HG02870 (cell line): ENCODE results near the gene ST3GAL3.

ENCODE experiments used
- ATAC-seq: cut with Tn5 transposase; IDR thresholded peaks from one replicate; pipeline ENCODE4 v1.9.1; 2021; ENCODE audit warnings: mild to moderate bottlenecking, moderate library complexity; ENCODE audit not compliant: unreplicated experiment

The ST3GAL3 gene

DNA sequence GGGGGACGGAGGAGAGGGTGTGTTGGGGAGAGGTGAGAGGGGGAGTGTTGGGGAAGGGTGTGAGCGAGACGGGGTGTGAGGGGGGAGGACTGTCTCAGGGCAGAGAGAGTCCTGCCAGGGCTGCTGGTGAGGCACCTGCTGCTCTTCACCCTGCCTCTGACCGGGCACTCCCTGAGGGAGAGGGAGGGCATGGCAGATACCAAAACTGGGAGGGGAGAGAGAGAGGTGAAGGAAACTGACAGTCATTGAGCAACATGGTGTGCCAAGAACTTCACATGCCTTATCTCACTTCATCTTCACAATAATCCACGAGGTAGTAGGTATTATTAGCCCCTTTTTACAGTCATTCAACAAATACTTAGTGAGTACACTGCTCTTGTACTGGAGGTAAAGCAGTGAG, 164.9 kb downstream of the ST3GAL3 start:
- no peak for ATAC-seq

DNA sequence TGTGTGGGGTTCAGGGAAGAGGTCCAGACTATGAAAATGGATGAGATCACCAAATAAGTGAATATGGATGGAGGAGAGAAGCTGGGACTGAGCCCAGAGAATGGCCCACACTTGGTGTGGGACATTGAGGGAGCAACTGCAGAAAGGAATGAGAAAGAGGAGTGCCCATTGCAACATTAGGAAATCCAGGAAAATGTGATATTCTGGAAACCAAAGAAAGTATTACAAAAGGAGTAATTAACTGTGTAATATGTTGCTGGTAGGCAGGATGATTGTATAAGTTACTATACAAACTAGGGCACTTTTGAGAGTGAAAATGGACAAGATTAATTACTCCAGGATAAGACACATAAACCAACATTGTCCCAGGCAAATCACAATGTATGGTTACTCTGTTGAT, 166.5 kb downstream of the ST3GAL3 start:
- ATAC-seq = no peak

- no peak for ATAC-seq
These were observed 167.4 kb downstream of the ST3GAL3 start for GRCh38 chr1:43874716-43875115.

GRCh38 chr1:43875331-43875730, 168.0 kb downstream of the ST3GAL3 start:
- no peak for ATAC-seq

DNA sequence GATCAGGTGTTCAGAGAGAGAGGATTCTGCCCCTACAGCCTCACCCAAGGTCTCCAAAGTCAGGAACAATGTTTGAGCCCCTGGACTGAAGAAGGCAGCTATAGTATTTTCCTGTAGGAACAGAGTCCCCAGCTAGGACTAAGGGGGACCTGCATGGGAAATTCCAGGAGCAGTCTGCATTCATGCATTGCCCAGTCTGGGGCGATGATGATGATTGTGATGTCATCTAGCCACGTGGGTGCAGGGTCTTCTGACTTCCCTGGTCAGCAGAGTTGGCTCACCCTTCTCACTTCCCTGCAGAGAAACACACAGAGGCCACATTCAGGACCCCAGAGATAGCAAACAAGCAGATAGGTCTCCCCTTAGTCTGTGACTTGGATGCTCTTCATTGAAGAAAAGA, 169.8 kb downstream of the ST3GAL3 start:
- no peak for ATAC-seq

- ATAC-seq = no peak
These were observed 171.1 kb downstream of the ST3GAL3 start for GRCh38 chr1:43878440-43878839.

GRCh38 chr1:43878854-43879253, 171.5 kb downstream of the ST3GAL3 start:
- ATAC-seq = no peak

DNA sequence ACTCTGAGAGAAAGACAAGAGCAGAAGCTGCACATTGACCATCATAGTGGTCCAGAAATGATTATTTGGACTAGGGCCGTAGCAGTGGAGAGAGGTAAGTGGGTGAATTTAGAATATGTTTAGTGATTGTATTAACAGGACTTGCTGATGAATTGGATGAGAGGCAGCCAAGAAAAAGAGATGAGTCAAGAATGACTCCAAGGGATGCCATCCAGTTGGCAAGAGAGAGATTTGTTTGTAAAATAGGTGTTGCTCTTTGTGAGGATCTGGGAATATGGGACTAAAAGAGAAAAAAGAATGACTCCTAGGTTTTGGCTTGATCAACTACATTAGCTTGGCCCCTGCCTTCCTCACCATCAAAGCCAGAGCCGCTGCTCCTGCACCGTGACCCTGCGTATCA, 172.1 kb downstream of the ST3GAL3 start:
- no peak for ATAC-seq

GRCh38 chr1:43879996-43880395, 172.7 kb downstream of the ST3GAL3 start:
- no peak for ATAC-seq

DNA sequence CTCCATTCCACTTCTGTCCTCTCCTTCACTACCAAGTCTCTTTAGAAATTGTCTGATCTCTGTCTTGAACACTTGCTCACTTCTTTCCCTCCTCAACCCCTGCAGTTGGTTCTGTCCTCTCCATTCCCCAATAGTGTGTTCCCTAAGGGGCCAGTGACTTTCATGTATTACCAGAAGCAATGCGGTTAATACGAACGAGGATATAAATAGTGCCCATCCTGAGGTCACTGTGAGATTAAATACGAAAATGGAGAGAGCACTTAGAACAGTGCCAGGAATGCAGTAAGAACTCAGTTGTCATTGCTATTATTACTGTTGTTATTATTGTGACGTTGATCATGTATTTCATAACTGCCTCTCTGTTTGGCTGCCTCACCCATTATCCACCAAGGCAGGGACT, 173.3 kb downstream of the ST3GAL3 start:
- ATAC-seq = no peak

GRCh38 chr1:43881415-43881814, 174.1 kb downstream of the ST3GAL3 start:
- ATAC-seq = no peak

GRCh38 chr1:43882763-43883162, 175.4 kb downstream of the ST3GAL3 start:
- no peak for ATAC-seq

GRCh38 chr1:43883321-43883720, 176.0 kb downstream of the ST3GAL3 start:
- no peak for ATAC-seq

- ATAC-seq = no peak
These were observed 178.0 kb downstream of the ST3GAL3 start for GRCh38 chr1:43885279-43885801.

DNA sequence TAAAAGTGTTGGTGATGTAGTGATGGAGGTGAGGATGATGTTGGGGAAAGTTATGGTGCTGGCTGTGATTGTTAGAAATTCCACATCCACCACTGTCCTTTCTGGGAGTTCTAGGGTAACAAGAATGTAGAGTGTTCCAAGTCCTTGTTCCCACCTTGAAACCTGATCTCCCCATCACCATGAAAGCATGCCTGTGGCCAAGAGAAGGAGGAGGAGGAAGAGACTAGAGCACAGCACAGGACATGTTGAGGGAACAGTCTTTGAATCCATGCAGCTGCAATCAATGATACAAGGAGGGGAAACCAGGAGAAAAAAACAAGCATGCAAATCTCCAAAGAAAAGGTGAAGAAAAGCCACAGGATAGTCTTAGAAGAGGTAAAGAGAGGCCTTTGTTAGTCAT, 180.4 kb downstream of the ST3GAL3 start:
- no peak for ATAC-seq

- no peak for ATAC-seq
These were observed 183.5 kb downstream of the ST3GAL3 start for GRCh38 chr1:43890815-43891214.

DNA sequence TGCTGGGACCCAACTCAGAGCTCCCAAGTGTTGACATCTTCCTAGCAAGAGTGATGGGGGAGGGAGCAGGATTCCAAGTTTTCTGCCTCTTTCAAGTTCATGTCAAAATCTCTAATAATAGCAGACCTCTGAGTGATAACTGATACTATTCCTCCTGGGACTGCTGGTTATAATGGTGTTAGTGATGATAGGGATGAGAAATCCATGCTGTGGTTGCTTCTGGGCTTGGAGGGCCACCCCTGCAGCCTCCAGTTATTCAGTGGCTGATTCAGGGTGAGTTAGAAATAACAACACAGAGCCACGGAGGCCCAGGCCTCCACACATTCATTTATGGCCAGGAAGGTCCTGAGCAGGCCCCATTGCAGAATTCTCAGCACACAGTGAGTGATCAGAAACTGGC, 185.7 kb downstream of the ST3GAL3 start:
- no peak for ATAC-seq

DNA sequence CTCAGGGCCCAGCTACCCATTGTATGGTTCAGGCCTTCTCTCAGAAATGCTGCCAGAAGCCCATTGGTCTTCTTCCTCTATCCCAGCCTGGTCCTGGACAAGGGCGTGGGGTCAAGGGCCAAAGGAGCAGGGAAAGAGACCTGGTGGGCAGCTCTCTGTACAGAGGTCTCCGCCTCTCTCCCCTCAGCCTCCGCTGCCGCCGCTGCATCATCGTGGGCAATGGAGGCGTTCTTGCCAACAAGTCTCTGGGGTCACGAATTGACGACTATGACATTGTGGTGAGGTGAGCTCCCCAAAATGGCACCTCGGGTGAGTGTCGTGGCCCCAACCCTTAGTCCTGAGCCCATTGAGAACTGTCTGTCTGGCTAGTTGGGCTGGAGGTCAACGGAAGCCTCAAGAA, 191.6 kb downstream of the ST3GAL3 start:
- no peak for ATAC-seq

DNA sequence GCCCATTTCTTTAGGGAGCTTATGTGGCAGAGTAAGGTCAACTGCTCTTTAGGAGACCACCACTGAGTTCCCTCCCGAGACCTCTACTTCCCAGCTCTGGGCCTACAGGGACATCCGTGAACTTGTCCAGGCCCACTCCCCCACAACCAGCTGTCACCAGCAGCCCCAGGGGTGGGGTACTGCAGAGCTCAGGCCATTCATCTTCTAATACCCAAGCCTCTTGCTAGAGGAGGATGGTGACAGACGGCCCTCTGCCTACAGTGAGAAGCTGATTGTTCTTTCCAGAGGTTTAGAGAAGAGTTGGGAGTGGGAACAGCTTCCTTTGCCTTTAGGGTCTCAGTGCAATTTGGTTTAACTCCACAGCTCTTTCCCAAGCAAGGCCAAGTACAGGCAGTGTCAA, 193.1 kb downstream of the ST3GAL3 start:
- no peak for ATAC-seq

- no peak for ATAC-seq
These were observed 194.0 kb downstream of the ST3GAL3 start for GRCh38 chr1:43901196-43901961.

DNA sequence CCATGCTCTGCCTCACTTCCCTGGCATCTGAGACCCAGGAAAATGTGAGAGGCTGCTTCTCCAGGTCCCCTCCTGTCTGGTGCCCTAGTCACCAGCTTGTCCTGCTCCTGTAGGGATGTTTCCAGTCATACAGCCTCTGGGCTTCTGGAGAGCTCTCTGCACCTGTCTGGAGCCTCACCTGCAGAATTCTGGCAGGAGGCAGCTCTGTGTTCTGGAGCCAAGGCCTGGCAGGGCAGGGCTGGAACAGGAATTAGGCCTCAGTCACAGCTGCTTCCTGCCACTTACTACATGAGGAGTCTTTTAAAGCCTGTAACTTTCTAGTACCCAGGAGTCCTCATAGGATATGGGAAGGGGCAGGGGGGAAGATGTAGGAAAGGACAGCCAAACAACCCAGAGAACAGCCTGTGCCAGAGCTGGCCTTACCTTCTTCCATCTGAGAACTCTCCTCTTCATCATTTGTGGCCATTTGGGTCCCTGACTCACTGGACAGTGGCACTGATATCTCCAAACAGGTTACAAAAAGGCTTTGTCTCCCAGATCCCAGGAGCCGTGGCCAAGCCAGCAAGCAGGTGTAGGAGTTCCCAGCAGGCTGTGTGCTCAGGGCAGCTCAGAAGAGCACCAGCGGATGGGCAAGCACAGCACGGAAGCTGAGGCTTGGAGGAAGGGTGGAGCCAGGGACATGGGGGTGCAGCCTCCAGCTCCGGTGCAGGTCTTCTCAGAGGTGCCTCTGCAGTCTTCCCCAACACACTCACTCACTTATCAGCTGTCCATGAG, 194.9 kb downstream of the ST3GAL3 start:
- no peak for ATAC-seq
